A673 (cell line): ENCODE data around the gene EIF3F.

Experiments used
- EZH2 ChIP-seq: fragments of 200-600 bp; sonication (generic); IDR thresholded peaks from 2 replicates; pipeline ENCODE4 v1.6.1; 2017; ENCODE audit warnings: borderline replicate concordance, low read depth, mild to moderate bottlenecking, mixed read lengths, antibody characterized with exemption, low read length; ENCODE audit not compliant: poor library complexity, severe bottlenecking
- TF ChIP-seq, protein P1 (sequence below): fragments of 300-800, 200-600 bp; sonication (generic); conservative IDR thresholded peaks from 2 replicates; pipeline ENCODE4 v1.5.1; 2017; ENCODE audit warnings: low read depth, mild to moderate bottlenecking, antibody characterized with exemption, low read length, moderate library complexity, mixed read lengths

DNA sequence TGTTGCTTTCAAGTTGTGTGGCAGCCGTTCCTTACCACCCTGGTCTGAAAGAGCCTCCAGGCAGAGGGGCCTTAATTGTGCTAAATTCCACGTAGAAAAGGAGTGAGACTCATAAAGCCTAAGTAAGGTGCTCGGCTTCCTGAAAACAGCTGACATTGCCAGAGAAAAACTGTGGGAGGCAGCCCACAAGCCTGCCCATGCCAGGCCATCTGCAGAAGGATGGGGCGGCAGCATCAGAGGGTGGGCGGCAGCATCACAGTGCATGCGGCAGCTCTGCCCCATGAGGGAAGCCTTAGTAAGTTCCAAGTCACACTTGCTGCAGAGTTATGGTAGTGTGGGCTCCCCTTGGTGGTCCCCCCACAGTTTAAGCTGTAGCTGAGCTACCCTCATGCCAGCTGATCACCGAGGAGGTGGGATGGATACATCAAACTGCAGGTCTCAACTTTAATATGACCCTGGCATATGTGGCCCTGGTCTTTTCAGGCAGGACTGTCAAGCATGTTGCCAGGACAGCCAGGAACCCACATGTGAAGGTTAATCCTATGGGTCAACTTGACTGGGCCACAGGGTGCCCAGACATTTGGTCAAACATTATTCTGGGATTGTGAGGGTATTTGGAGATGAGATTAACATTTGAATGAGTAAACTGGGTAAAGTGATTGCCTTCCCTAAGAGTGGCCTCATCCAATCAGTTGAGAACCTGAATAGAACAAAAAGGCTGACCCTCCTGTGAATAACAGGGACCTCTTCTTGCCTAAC is 3.1 kb upstream of the EIF3F start:
- TF ChIP-seq, protein P1, sequence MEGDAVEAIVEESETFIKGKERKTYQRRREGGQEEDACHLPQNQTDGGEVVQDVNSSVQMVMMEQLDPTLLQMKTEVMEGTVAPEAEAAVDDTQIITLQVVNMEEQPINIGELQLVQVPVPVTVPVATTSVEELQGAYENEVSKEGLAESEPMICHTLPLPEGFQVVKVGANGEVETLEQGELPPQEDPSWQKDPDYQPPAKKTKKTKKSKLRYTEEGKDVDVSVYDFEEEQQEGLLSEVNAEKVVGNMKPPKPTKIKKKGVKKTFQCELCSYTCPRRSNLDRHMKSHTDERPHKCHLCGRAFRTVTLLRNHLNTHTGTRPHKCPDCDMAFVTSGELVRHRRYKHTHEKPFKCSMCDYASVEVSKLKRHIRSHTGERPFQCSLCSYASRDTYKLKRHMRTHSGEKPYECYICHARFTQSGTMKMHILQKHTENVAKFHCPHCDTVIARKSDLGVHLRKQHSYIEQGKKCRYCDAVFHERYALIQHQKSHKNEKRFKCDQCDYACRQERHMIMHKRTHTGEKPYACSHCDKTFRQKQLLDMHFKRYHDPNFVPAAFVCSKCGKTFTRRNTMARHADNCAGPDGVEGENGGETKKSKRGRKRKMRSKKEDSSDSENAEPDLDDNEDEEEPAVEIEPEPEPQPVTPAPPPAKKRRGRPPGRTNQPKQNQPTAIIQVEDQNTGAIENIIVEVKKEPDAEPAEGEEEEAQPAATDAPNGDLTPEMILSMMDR = no peak
- TF ChIP-seq EZH2 = no peak
